ENCODE results near the gene SLC23A1. TPM values are rescaled to one million over a fixed set of nuclear protein-coding genes. Genes with fewer than 3 reads are reported as not detected.

Gene SLC23A1
- total RNA-seq, 1 donor from 2014 or later, result 1.4 TPM

GRCh38 chr5:139383993-139384590 lies 995 bp upstream of the SLC23A1 start:
- TF ChIP-seq, protein P1, sequence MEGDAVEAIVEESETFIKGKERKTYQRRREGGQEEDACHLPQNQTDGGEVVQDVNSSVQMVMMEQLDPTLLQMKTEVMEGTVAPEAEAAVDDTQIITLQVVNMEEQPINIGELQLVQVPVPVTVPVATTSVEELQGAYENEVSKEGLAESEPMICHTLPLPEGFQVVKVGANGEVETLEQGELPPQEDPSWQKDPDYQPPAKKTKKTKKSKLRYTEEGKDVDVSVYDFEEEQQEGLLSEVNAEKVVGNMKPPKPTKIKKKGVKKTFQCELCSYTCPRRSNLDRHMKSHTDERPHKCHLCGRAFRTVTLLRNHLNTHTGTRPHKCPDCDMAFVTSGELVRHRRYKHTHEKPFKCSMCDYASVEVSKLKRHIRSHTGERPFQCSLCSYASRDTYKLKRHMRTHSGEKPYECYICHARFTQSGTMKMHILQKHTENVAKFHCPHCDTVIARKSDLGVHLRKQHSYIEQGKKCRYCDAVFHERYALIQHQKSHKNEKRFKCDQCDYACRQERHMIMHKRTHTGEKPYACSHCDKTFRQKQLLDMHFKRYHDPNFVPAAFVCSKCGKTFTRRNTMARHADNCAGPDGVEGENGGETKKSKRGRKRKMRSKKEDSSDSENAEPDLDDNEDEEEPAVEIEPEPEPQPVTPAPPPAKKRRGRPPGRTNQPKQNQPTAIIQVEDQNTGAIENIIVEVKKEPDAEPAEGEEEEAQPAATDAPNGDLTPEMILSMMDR (IDR thresholded peaks at IDR 0.05), result no peak
- no peaks in the 10 kb centered on the region for H3K9me3 ChIP-seq
- H3K4me3 ChIP-seq, result no peak overlapping the region
- DNase-seq (no peak), ATAC-seq (no peak)
- intact Hi-C loops (cut with DNase I), result no loop called here
- no peaks in the 10 kb centered on the region for H3K36me3 ChIP-seq
- H3K27me3 ChIP-seq (ENCODE audit: low read depth), result no peaks in the 10 kb centered on the region
- H3K4me1 ChIP-seq, result peaks cover 18% of the 10 kb centered on the region
- H3K27ac ChIP-seq, result peak overlapping the region; percentile 80

- no peak for DNase-seq
- no peak for ATAC-seq
- Histone ChIP-seq H3K27ac (no peak overlapping the region), H3K27me3 (ENCODE audit: low read depth) (no peaks in the 10 kb centered on the region), H3K4me3 (no peak overlapping the region), H3K9me3 (no peaks in the 10 kb centered on the region), H3K36me3 (no peaks in the 10 kb centered on the region), H3K4me1 (peaks cover 11% of the 10 kb centered on the region)
- intact Hi-C loops (cut with DNase I), result no loop called here
- TF ChIP-seq, protein P1 (IDR thresholded peaks at IDR 0.05), result no peak
These were observed 290 bp downstream of the SLC23A1 start for GRCh38 chr5:139382807-139383206.

GRCh38 chr5:139381837-139382761 lies 998 bp downstream of the SLC23A1 start:
- intact Hi-C loops (cut with DNase I), result no loop called here
- no peak overlapping the region for H3K27ac ChIP-seq
- no peaks in the 10 kb centered on the region for H3K27me3 ChIP-seq (ENCODE audit: low read depth)
- ATAC-seq (no peak), DNase-seq (no peak)
- H3K4me3 ChIP-seq, result no peak overlapping the region
- H3K36me3 ChIP-seq, result no peaks in the 10 kb centered on the region
- no peaks in the 10 kb centered on the region for H3K9me3 ChIP-seq
- peaks cover 7% of the 10 kb centered on the region for H3K4me1 ChIP-seq
- TF ChIP-seq, protein P1 (IDR thresholded peaks at IDR 0.05), result no peak

GRCh38 chr5:139379626-139380449 lies 3.3 kb downstream of the SLC23A1 start:
- ATAC-seq (no peak), DNase-seq (no peak)
- intact Hi-C loops (cut with DNase I), result no loop called here
- Histone ChIP-seq H3K27ac (no peak overlapping the region), H3K27me3 (ENCODE audit: low read depth) (no peaks in the 10 kb centered on the region), H3K4me3 (no peak overlapping the region), H3K4me1 (peaks cover 3% of the 10 kb centered on the region), H3K36me3 (peaks cover 3% of the 10 kb centered on the region), H3K9me3 (no peaks in the 10 kb centered on the region)
- TF ChIP-seq, protein P1 (IDR thresholded peaks at IDR 0.05), result no peak

- DNase-seq, result no peak
- intact Hi-C loops (cut with DNase I), result no loop called here
These were observed 4.1 kb downstream of the SLC23A1 start for GRCh38 chr5:139378941-139379361.

More at GRCh38 chr5:139378941-139379361, 4.1 kb downstream of the SLC23A1 start:
- TF ChIP-seq, protein P1 (IDR thresholded peaks at IDR 0.05), result no peak
- Histone ChIP-seq H3K27me3 (ENCODE audit: low read depth) (no peaks in the 10 kb centered on the region), H3K9me3 (no peaks in the 10 kb centered on the region), H3K4me3 (no peak overlapping the region), H3K4me1 (no peaks in the 10 kb centered on the region), H3K36me3 (peaks cover 8% of the 10 kb centered on the region), H3K27ac (no peak overlapping the region)
- no peak for ATAC-seq
